Lung microvascular endothelial cell (primary cell): Measurements from ENCODE around the gene AK4. TPM values are rescaled to one million over a fixed set of nuclear protein-coding genes. Genes with fewer than 3 reads are reported as not detected.
"Not testable (repeated sequence)": the region's sequence is repeated elsewhere in the genome, so short reads cannot be mapped to it uniquely, and the experiment has no call there.

Experiments
- DNase-seq, 2 donors: peaks; one replicate each; pipeline versions ENCODE4 v3.0.0 to v3.0.0-alpha.2; 2010; ENCODE audit warnings: low read depth in 2 of 2
- total RNA-seq: library from RNA; depleted of rRNA; stranded (reverse); fragments of >200 nt; gene quantifications from 2 replicates; pipeline ENCODE4 v1.2.1, GENCODE V29; 2014

Gene AK4
- 10.5 and 26.4 TPM in 2 replicates for total RNA-seq

DNA sequence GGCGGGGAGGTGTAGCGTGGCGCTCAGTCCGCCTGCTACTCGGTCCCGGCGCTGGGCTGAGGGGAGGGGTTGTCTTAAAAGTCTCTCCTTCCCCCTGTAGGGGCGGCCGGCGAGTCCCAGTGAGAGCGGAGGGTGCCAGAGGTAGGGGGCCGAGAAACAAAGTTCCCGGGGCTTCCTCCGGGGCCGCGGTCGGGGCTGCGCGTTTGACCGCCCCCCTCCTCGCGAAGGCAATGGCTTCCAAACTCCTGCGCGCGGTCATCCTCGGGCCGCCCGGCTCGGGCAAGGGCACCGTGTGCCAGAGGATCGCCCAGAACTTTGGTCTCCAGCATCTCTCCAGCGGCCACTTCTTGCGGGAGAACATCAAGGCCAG lies at the start of gene AK4:
Gene AK4, plus strand, starts transcription at position 26 of the 370 bp plus-strand sequence. Its CDS starts 205 bp downstream, at position 231.
- not testable (repeated sequence) for DNase-seq

DNA sequence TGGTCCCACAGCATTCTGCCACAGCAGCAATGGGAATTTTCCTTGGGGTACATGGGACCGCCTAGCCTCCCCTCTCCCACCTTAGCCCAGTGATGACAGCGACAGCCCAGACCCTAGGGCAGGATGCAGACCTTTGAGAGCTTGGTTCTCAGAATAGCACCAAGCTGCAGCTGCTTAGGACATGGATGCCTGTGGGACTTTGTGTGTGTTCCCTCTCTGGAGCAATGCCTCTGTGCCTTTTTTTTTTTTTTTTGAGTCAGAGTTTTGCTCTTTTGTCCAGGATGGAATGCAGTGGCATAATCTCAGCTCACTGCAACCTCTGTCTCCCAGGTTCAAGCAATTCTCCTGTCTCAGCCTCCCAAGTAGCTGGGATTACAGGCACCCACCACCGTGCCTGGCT lies 44.2 kb upstream of the AK4 start:
- DNase-seq: no peak

GRCh38 chr1:65104854-65105534 lies 43.0 kb upstream of the AK4 start:
- DNase-seq: no peak

- DNase-seq: no peak
Measured at GRCh38 chr1:65105596-65105995, 42.4 kb upstream of the AK4 start.

GRCh38 chr1:65108025-65108642 lies 39.9 kb upstream of the AK4 start:
- no peak for DNase-seq

DNA sequence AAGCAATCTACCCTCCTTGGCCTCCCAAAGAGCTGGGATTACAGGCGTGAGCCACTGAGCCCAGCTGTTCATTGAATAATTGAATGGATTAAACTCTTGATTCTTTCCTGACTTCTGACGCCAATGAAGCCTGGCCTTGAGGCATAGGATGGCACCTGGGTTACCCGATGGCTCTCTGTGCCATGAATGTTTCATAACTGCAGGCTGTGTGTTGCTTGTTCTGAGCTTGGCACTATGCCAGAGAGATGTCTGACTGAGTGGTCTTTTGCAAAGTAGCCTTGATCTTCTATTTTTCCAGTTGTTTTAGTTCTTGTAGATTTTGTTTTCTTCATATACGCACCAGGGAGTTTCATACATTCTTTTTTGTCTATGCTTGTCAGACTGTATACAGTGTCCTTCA lies 38.5 kb upstream of the AK4 start:
- DNase-seq: no peak

GRCh38 chr1:65112811-65113210 lies 35.2 kb upstream of the AK4 start:
- no peak for DNase-seq

GRCh38 chr1:65113298-65113697 lies 34.7 kb upstream of the AK4 start:
- DNase-seq: no peak

DNA sequence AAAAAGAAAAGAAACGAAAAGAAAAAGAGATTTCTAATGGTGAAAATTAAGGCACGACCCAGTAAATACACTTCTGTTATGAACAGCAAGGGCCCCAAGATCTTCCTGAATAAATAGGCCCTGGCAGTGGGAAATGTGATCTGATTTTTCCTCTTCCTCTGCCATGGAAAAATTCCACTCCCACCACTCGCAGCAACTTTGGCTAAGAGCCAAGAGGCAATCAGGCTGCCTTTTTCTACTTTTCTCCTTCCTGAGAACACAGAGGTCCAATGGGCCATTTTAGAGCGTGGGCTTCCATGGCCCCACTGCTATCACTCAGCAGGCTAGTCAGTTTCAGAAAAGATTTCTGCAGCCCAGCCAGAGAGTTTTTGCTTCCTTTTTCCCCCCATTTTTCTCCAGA lies 33.7 kb upstream of the AK4 start:
- DNase-seq: peak; percentile 41 to 98

- no peak for DNase-seq
Measured at GRCh38 chr1:65119951-65120350, 28.1 kb upstream of the AK4 start.

DNA sequence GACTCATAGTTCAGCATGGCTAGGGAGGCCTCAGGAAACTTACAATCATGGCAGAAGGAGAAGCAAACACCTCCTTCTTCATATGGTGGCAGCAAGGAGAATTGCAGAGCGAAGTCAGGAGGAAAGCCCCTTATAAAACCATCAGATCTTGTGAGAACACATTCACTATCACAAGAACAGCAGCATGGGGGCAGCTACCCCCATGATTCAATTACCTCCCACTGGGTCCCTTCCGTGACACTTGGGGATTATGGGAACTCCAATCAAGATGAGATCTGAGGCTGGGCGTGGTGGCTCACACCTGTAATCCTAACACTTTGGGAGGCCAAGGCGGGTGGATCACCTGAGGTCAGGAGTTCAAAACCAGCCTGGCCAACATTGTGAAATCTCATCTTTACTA lies 18.9 kb upstream of the AK4 start:
- not testable (repeated sequence) for DNase-seq

GRCh38 chr1:65138524-65138923 lies 9.5 kb upstream of the AK4 start:
- no peak for DNase-seq

- DNase-seq: not testable (repeated sequence)
Measured at GRCh38 chr1:65139793-65140192, 8.2 kb upstream of the AK4 start.

DNA sequence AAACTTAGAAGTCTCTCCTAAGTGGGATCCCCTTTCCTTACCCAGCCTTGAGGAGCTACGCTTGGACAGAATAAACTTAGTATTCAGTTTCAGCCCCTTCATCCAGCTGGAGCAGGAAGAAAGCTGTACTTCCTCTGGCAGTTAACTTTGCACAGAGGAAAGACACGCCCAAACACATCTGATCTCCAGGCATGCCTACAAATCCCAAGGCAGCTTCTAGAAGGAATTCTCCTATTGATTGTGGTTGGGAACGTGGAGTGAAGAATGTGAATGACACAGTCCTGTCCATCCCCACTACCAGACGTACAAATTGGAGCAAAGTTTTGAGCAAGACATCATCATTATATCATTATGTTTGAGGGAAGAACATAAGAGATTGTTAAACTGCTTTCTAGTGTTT lies 6.6 kb upstream of the AK4 start:
- DNase-seq: peak in 1 of 2 donors; percentile 46

- no peak for DNase-seq
Measured at GRCh38 chr1:65141918-65142317, 6.1 kb upstream of the AK4 start.

GRCh38 chr1:65143112-65143658 lies 4.8 kb upstream of the AK4 start:
- DNase-seq: not testable (repeated sequence)

GRCh38 chr1:65146908-65147423 lies 1.0 kb upstream of the AK4 start:
- no peak for DNase-seq

- peak; percentile 31 to 46 for DNase-seq
Measured at GRCh38 chr1:65147424-65148177, 402 bp upstream of the AK4 start.

- DNase-seq: peak; percentile 36 to 46
Measured at GRCh38 chr1:65148548-65149350, 746 bp downstream of the AK4 start.

DNA sequence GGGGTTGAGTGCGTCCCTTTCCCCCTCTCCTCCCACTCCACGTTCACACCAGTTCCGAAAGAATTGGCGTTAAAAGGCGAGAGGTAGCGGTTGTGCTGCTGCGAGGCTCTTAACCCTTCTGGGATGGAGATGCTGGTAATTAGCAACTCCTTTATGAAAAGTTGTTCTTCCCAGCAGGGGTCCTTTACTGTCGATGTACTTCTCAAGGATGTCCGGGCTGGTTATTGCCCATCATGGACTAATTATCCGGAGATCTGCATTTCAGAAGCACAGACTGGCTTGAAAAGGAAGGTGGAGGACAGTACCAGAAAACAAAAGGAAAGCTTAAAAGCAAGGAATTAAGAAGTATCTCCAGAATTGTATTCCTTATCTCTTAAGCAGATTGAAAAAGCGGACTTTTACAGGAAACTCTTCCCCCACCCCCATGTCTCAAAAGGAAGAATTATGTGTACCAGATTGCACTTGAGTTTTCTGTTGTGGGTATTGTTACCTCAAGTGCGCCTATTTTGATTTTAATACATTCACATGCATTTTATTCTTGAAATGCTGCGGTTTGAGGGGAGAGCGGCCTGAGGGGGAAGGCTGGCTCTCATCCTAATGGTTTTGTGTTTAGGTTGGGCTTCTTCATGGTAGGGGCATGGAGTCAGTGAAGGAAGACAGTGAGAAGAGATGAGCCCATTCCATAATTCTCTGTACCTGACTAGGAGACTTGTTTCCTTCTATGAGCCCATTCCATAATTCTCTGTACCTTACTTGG lies 1.5 kb downstream of the AK4 start:
- peak in 1 of 2 donors; percentile 19 for DNase-seq

- DNase-seq: peak in 1 of 2 donors; percentile 6
Measured at GRCh38 chr1:65150108-65150463, 2.1 kb downstream of the AK4 start.
